IPS-11a (cell line): Measurements from ENCODE around the gene NUF2.

Experiments used
- H3K4me3 ChIP-seq: one replicate; pipeline ENCODE4 v1.5.1; 2013; ENCODE audit warnings: low read depth, low read length, control low read depth

NUF2 gene

DNA sequence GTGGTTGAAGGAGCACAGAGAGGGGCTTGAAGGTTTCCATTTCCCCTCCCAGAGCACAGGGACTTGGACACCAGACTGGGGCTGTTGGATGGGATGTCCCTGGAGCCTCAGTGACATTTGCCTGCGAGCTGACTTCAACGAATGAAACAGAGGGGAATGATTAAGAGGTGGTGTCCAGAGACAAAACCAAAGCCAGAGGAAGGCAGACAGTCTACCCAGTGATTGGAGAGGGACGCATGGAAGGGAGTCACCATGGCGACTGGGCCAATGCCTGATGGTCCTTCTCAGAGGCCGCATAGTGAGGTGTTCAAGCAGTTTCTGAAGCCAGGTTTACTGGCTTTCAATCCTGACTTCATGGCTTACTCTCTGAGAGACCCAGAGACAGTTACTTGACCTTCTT, 77.2 kb downstream of the NUF2 start:
- H3K4me3 ChIP-seq, result no peak overlapping the region

- no peak overlapping the region for H3K4me3 ChIP-seq
These were observed 78.3 kb downstream of the NUF2 start for GRCh38 chr1:163399976-163400601.

DNA sequence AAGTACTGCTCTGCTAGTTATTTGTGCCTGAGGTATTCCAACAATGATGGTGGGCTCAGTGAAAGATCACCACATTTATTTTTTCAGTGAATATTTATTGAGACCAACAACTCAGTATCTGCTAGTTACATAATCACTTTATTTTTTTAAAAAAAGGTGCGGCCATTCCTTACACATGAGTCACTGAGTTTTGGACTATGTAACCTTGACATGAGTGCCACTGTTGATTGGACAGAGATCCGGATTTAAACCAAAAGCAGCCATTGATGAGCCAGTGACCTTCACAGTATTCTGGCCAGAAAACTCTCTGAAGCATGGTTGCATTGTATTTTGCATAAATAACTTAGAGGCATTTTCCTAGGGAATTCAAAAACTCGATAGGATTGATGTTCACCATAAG, 79.5 kb downstream of the NUF2 start:
- H3K4me3 ChIP-seq, result no peak overlapping the region
